HAP-1 (cell line): ENCODE measurements around the gene SREBF2.

ENCODE experiments used
- DNase-seq, 2 experiments: peaks; one replicate each; pipeline ENCODE4 v3.0.0-alpha.2; 2016 to 2020; ENCODE audit warnings: low spot score in 2 of 2
- H3K27me3 ChIP-seq: fragments of 250-450 bp; sonication (Bioruptor Pico); 2 replicates; pipeline ENCODE4 v1.5.1; 2020; ENCODE audit warnings: low read depth, mild to moderate bottlenecking, moderate library complexity
- H3K36me3 ChIP-seq: fragments of 250-450 bp; sonication (Bioruptor Pico); replicated peaks from 2 replicates; pipeline ENCODE4 v1.5.1; 2020; ENCODE audit warnings: mild to moderate bottlenecking
- H3K4me1 ChIP-seq: fragments of 250-450 bp; sonication (Bioruptor Pico); 2 replicates; pipeline ENCODE4 v1.5.1; 2020; ENCODE audit warnings: mild to moderate bottlenecking
- H3K4me3 ChIP-seq: fragments of 250-450 bp; sonication (Bioruptor Pico); 2 replicates; pipeline ENCODE4 v1.5.1; 2020; ENCODE audit warnings: mild to moderate bottlenecking, moderate library complexity
- H3K9me3 ChIP-seq: fragments of 250-450 bp; sonication (Bioruptor Pico); 2 replicates; pipeline ENCODE4 v1.5.1; 2020; ENCODE audit warnings: mild to moderate bottlenecking, moderate library complexity
- in situ Hi-C: fragments of 300-500 bp; cut with MboI; formaldehyde crosslinking; loops from 3 replicates; pipeline ENCODE4 v1.14.3; 2020; ENCODE audit warnings: low sequenced_read_pairs, inconsistent platforms, mixed read lengths

Gene SREBF2

DNA sequence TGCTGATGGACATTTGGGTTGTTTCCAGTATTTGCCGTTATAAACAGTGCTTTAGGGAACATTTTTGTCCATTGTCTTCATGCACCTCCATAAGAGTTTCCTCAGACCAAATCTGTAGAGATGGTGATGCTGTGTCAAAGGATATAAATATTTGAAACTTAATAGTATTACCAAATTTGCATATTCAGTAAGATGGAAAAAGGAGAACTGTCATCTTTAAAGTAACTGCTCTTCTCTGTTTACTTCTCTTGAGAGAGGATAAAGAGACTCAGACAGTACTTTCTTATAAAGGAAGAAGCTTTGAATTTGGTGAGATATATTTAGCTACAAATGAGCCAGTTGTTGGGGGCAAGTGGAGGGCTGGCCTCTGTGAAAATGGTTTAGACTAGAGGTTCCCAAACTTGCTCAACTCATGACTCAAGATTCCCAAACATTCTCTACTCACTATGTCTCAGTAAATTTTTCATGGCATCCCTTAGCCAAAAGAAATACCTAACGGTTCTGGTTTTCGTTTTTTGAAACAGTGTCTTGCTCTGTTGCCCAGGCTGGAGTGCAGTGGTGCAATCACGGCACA lies 55.8 kb downstream of the SREBF2 start:
- in situ Hi-C loops = no loop called here
- no peak for DNase-seq
- Histone ChIP-seq H3K4me3 (no peak overlapping the region), H3K36me3 (peaks cover 93% of the 10 kb centered on the region), H3K4me1 (no peaks in the 10 kb centered on the region), H3K9me3 (no peaks in the 10 kb centered on the region), H3K27me3 (no peaks in the 10 kb centered on the region)

DNA sequence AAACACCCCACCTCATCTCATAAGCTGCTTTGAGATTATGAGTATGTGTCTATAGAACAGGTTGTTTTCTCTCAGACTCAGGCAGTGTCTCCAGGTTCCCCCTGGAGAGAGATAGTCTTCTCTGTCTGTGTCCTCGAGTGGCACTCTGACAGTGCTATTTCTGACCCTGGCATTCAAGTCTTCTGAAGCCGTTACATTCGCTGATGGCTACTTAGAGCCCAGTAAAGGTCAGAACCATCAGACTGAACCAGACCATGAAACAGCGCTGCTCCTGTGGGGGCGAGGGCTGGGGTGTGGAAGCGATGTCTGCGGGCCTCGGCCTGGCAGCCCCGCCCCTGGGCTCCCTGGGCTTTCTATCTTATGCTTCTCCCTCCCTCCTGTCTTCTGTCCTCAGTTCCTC lies 58.5 kb downstream of the SREBF2 start:
- no peak for DNase-seq
- peaks cover 88% of the 10 kb centered on the region for H3K36me3 ChIP-seq
- no peaks in the 10 kb centered on the region for H3K4me1 ChIP-seq
- H3K4me3 ChIP-seq = no peak overlapping the region
- no peaks in the 10 kb centered on the region for H3K27me3 ChIP-seq
- no peaks in the 10 kb centered on the region for H3K9me3 ChIP-seq
- in situ Hi-C loops = no loop called here

DNA sequence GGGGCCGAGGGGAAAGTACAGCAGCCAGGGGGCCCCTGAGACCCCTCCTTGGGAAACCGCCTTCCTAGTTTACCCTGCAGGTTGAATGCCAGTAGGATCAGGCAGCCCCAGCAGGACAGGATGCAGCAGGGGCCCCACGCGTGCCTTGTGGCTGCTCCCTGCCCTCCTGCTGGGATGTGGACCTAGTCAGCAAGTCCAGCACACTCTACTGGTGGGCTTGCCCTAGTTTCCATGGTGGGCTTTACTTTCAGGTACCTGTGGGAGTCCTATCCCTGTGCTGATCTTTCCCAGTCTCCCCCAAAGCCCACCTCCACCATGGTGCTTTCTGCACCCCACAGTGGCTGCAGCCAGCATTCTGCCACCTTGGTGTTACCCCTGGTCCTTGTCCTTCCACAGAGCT lies 59.8 kb downstream of the SREBF2 start:
- Histone ChIP-seq H3K36me3 (peaks cover 88% of the 10 kb centered on the region), H3K4me3 (no peak overlapping the region), H3K27me3 (no peaks in the 10 kb centered on the region), H3K9me3 (no peaks in the 10 kb centered on the region), H3K4me1 (no peaks in the 10 kb centered on the region)
- no peak for DNase-seq
- in situ Hi-C loops = no loop called here

DNA sequence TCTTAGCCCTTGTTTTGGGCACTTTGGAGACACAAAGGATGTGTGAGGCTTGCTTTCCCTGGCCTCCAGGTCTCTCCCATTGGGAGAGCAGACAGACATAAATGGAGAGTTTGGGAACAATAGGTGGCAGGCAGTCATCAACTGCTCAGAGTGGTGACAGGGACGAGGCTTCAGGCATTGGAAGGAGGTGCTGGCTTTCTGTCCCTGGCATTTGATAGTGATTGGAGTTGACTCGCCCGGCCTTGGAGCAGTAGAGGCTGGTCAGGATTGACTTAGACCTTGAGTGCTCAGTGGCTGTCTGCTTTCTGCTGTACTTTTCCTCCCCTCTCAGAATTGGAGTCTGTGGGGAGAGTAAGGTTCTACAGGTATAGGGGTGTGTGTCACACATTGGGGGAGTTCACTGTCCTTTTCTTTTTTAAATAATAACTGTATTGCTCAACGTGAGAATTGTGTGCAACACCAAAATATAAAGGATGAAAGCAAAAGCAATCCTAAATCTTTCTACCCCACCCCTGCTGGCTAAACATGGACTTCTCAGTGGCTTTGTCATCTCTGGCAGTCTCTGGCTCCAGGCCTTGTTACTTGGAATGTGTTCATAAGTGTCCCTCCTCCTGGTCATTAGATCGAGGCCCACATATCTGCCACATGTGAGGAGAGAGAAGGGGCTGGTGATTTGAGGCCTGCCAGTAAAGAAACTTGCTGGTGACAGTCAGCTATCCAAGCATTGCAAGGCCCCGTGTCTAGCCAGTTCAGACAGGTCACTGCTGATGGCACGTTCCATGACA lies 60.9 kb downstream of the SREBF2 start:
- Histone ChIP-seq H3K4me3 (no peak overlapping the region), H3K4me1 (no peaks in the 10 kb centered on the region), H3K9me3 (no peaks in the 10 kb centered on the region), H3K27me3 (no peaks in the 10 kb centered on the region), H3K36me3 (peaks cover 88% of the 10 kb centered on the region)
- in situ Hi-C loops = no loop called here
- no peak for DNase-seq

DNA sequence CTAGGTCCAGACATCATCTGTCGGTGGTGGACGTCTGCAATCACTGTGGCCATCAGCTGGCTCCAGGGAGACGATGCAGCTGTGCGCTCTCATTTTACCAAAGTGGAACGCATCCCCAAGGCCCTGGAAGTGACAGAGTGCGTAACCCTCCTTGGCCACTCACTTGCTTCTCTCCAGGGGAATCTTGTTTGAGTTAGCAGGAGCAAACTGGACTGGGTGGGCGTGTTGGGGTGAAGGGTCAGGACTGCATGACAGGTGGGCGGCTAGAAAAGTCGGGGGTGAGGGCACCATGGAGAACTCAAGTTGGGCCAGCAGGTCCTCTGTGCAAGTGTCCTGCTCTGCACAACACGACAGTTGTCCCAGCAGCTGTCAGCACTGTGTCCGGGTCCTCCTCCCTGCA lies 65.7 kb downstream of the SREBF2 start:
- Histone ChIP-seq H3K27me3 (no peaks in the 10 kb centered on the region), H3K36me3 (peaks cover 94% of the 10 kb centered on the region), H3K4me1 (no peaks in the 10 kb centered on the region), H3K9me3 (no peaks in the 10 kb centered on the region), H3K4me3 (no peak overlapping the region)
- in situ Hi-C loops = no loop called here
- no peak for DNase-seq

DNA sequence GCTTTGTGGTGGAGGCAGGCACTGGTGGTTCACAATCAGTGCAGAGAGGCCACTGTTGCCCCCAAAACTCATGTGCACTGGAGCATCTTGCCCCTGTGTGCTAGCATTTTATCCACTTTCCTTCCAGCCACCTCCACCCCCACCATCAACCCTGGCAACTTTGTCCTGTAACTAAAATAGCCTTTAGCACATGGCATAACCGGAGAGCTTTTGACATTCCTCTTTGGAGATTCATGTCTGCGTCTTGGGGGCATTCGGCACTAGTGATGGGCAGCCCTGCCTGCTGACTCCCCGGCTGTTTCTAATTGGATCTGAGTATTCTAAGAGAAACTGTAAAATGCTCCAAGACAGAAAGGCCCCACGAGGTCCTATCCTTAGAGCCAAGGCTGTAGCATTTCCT lies 66.2 kb downstream of the SREBF2 start:
- no peaks in the 10 kb centered on the region for H3K9me3 ChIP-seq
- no peak for DNase-seq
- H3K36me3 ChIP-seq = peaks cover 94% of the 10 kb centered on the region
- in situ Hi-C loops = no loop called here
- H3K27me3 ChIP-seq = no peaks in the 10 kb centered on the region
- H3K4me1 ChIP-seq = no peaks in the 10 kb centered on the region
- no peak overlapping the region for H3K4me3 ChIP-seq

DNA sequence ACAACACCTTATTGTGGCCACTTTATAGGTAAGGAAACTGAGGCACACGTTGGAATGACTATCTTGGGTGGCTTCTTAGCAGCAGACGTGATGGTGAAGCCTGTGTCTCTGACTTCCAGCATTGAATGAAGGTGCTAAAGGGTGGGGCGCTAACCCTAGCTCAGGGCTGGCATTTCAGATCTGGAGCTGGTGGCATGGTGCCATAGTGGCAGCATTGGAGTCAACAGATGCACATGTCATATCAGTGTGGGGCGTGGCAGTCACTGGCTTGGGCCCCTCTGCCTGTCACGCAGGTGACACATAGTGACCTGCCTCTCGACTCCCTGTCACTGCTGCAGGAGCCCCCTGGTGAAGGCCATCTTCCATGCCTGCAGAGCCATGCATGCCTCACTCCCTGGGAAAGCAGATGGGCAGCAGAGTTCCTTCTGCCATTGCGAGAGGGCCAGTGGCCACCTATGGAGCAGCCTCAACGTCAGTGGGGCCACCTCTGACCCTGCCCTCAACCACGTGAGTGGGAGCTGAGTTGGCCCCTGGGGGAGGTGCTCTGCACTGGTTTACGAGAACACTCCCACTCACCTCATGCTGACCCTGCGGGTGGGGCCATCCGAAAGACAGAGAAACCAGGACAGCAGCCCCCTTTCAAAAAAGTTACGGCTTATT lies 67.2 kb downstream of the SREBF2 start:
- Histone ChIP-seq H3K4me3 (no peak overlapping the region), H3K27me3 (no peaks in the 10 kb centered on the region), H3K36me3 (peaks cover 94% of the 10 kb centered on the region), H3K4me1 (no peaks in the 10 kb centered on the region), H3K9me3 (no peaks in the 10 kb centered on the region)
- in situ Hi-C loops = no loop called here
- no peak for DNase-seq

DNA sequence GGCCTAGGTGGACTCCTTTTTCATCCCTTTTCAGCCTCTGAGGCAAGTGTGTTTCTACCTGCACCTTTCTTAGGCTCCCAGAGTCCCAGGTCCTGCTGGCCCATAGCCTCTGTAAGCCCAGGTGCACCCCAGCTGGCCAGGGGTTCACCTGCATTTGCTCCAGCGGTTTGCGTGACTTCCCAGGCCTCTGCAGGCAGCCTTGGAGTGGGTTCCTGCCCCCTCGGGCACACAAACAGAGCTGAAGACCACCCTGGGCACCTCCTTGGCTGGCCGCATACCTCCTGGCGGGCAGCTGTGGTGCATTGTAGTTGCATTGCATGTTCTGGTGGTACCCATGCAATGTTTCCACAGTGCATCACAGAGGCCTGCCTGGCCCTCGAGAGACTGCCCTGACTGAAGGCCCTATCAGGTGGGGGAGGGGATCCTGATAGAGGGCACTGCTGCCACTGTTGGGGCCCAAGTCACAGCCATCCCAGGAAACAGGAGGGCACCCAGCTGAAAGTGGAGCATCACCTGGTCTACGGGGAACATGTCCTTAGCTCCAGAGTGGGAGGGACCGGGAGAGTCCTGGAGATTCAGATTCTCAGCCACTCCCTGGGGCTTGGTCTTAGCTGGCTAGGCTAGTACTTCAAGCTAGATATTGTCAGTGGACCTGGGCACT lies 67.9 kb downstream of the SREBF2 start:
- no peaks in the 10 kb centered on the region for H3K9me3 ChIP-seq
- in situ Hi-C loops = no loop called here
- H3K4me1 ChIP-seq = no peaks in the 10 kb centered on the region
- no peaks in the 10 kb centered on the region for H3K27me3 ChIP-seq
- H3K36me3 ChIP-seq = peaks cover 97% of the 10 kb centered on the region
- no peak overlapping the region for H3K4me3 ChIP-seq
- no peak for DNase-seq

DNA sequence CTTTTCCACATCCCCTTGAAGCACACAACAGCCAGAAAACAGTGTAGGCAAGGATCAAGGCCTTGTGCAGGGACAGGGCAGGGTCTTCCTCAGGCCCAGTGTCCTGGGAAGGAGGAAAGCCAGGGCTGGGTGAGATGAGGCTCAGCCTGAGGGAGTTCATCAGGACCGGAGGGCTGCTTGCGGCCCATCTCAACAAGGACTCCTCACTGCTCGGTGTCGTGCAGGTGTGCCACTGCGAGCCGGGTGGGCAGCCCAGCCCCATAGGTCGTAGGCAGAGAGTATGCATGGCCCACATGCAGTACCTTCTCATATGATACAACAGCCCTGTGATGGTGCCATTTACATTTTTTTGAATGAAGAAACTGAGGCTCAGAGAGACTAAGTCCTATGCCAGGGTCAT lies 69.1 kb downstream of the SREBF2 start:
- Histone ChIP-seq H3K36me3 (peaks cover 96% of the 10 kb centered on the region), H3K4me1 (no peaks in the 10 kb centered on the region), H3K4me3 (no peak overlapping the region), H3K27me3 (no peaks in the 10 kb centered on the region), H3K9me3 (no peaks in the 10 kb centered on the region)
- no peak for DNase-seq
- in situ Hi-C loops = no loop called here

DNA sequence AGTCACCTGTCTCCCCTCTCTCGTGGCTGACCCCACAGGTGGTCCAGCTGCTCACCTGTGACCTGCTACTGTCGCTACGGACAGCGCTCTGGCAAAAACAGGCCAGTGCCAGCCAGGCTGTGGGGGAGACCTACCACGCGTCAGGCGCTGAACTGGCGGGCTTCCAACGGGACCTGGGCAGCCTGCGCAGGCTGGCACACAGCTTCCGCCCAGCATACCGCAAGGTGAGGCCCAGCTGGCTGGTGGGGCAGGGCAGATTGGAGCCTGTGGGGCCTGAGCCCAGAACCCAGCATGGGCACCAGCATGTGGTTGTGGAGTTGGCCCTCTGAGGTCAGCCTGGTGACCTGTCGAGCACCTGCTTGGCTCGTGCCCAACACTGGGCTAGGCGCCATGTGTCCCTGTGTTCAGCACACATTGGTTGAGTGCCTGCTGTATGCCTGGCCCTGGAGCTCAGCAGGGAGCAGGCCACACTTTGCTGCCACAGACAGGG lies 70.1 kb downstream of the SREBF2 start:
- Histone ChIP-seq H3K36me3 (peaks cover 93% of the 10 kb centered on the region), H3K27me3 (no peaks in the 10 kb centered on the region), H3K4me3 (no peak overlapping the region), H3K9me3 (no peaks in the 10 kb centered on the region), H3K4me1 (no peaks in the 10 kb centered on the region)
- in situ Hi-C loops = no loop called here
- no peak for DNase-seq

DNA sequence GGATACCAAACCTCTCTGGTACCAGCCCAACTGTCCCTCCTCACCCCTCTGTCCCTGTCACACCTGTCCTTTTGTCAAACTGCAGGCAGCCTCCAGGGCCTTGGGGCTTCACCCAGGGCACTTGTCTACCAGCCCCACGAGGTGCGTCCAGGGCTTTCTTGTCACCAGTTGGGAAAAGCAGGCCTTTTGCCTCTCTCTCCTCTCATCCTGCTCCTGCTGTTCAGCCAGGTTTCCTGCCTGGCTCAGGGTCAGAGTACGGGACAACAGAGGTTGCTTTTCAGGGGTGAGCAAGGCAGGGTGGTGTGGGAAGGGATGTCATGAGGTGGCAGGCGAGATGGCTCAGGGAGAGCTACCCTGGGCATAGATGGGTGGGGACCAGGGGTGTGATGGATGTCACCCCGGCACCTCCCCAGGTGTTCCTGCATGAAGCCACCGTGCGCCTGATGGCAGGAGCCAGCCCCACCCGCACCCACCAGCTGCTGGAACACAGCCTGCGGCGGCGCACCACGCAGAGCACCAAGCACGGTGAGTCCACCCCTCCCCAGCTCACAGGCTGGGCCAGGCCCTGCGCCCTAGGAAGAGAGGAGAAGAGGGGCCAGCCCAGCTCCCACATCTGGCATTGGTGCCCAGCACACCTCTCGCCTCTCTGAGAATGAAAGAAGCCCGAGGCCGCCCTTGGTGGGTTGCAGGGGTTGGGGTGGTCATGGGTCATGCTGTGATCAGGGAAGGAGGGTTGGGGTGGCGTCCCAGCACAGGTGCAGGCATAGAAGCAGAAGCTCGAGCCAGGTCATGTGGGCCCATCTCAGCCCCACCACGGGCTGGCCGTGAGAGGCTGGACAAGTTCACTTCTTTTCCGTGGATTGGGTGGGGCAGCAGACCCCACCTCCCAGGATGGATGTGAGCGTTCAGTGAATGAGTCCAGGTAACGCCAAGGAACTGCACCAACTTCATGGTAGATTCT lies 71.8 kb downstream of the SREBF2 start:
- in situ Hi-C loops = no loop called here
- Histone ChIP-seq H3K4me1 (no peaks in the 10 kb centered on the region), H3K4me3 (no peak overlapping the region), H3K36me3 (peaks cover 78% of the 10 kb centered on the region), H3K9me3 (no peaks in the 10 kb centered on the region), H3K27me3 (no peaks in the 10 kb centered on the region)
- no peak for DNase-seq

DNA sequence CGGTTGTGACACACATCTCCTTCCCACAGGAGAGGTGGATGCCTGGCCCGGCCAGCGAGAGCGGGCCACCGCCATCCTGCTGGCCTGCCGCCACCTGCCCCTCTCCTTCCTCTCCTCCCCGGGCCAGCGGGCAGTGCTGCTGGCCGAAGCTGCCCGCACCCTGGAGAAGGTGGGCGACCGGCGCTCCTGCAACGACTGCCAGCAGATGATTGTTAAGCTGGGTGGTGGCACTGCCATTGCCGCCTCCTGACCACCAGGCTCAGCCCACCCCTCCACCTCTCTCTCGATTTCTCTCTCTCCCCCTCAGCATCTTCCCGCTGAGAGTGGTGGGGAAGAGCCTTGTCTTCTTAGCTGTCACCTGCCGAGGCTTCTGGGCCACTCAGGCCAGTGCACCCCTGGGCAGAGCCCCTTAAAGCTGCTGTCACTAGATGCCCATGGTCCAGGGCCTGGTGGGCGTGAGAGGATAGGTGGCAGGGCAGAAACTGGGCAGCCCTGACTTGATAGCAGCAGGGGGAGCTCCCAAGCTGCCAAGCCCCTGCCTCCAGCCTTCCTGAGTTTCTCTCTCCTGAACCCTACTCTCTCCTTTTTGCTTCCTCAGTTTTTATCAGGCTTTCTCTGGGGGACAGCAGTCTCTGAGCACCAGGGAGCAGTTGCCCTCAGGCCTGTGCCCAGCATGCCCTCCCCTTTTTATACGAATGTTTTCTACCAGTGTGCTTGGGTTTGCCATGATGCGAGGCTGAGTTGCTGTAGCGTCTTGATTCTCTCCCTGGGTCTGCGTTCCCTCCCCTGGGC lies 72.7 kb downstream of the SREBF2 start:
- Histone ChIP-seq H3K36me3 (peaks cover 69% of the 10 kb centered on the region), H3K4me1 (no peaks in the 10 kb centered on the region), H3K4me3 (no peak overlapping the region), H3K27me3 (no peaks in the 10 kb centered on the region), H3K9me3 (no peaks in the 10 kb centered on the region)
- DNase-seq = no peak
- in situ Hi-C loops = no loop called here
